HPDE6-E6E7 (cell line): ENCODE measurements around the gene TIMM50.
"Not testable (repeated sequence)": the region's sequence is repeated elsewhere in the genome, so short reads cannot be mapped to it uniquely, and the experiment has no call there.

Experiments used
- DNase-seq: peaks from one replicate; pipeline ENCODE4 v3.0.0; 2011; ENCODE audit warnings: missing footprints; ENCODE audit errors: extremely low spot score

The TIMM50 gene

GRCh38 chr19:39480337-39481228 is at the start of gene TIMM50:
Gene TIMM50, plus strand, starts transcription at chr19:39480838. Its CDS starts 16 bp downstream, at chr19:39480854.
- peak; percentile 92 for DNase-seq

- no peak for DNase-seq
Observed at GRCh38 chr19:39432677-39433025, 48.0 kb upstream of the TIMM50 start.

- DNase-seq: no peak
Observed at GRCh38 chr19:39433480-39434079, 47.1 kb upstream of the TIMM50 start.

GRCh38 chr19:39434123-39435076 is 46.2 kb upstream of the TIMM50 start:
- no peak for DNase-seq

GRCh38 chr19:39435499-39436349 is 44.9 kb upstream of the TIMM50 start, which contains the start of gene RPS16:
Gene RPS16, minus strand, starts transcription at chr19:39435949. Its CDS starts 54 bp downstream, at chr19:39435895.
- peak; percentile 74 for DNase-seq

- no peak for DNase-seq
Observed at GRCh38 chr19:39436350-39436716, 44.3 kb upstream of the TIMM50 start.

- DNase-seq: no peak
Observed at GRCh38 chr19:39438270-39438934, 42.2 kb upstream of the TIMM50 start.

GRCh38 chr19:39444598-39445195 is 35.9 kb upstream of the TIMM50 start:
- no peak for DNase-seq

- DNase-seq: peak; percentile 99
Observed at GRCh38 chr19:39445196-39446111, 35.2 kb upstream of the TIMM50 start, which contains the start of gene SUPT5H. Gene SUPT5H, plus strand, starts transcription at chr19:39445582. Its CDS starts 309 bp downstream, at chr19:39445891.

GRCh38 chr19:39446365-39447084 is 34.1 kb upstream of the TIMM50 start:
- no peak for DNase-seq

GRCh38 chr19:39448271-39448670 is 32.4 kb upstream of the TIMM50 start:
- DNase-seq: peak; percentile 40

- no peak for DNase-seq
Observed at GRCh38 chr19:39449116-39449797, 31.4 kb upstream of the TIMM50 start.

- DNase-seq: not testable (repeated sequence)
Observed at GRCh38 chr19:39451257-39451656, 29.4 kb upstream of the TIMM50 start.

GRCh38 chr19:39463403-39463802 is 17.2 kb upstream of the TIMM50 start:
- DNase-seq: no peak

GRCh38 chr19:39465956-39466747 is 14.5 kb upstream of the TIMM50 start:
- no peak for DNase-seq

GRCh38 chr19:39467941-39468340 is 12.7 kb upstream of the TIMM50 start:
- no peak for DNase-seq

GRCh38 chr19:39469036-39469435 is 11.6 kb upstream of the TIMM50 start:
- no peak for DNase-seq
